D721Med (cell line): ENCODE data around the gene MSI2.

Source experiments
- DNase-seq: peaks from one replicate; pipeline ENCODE4 v3.0.0; 2011; ENCODE audit warnings: low spot score; ENCODE audit not compliant: insufficient read length
- FAIRE-seq: peaks from 2 replicates; lab custom pipeline; 2011; peaks lifted over from hg19 to GRCh38; lab: Jason Lieb, UNC
- TF ChIP-seq, protein P1 (sequence below): IDR thresholded peaks from 2 replicates; pipeline ENCODE4 v1.5.1; 2012; ENCODE audit warnings: mild to moderate bottlenecking, control low read depth; ENCODE audit not compliant: insufficient read depth; ENCODE audit errors: missing control alignments

MSI2 gene

DNA sequence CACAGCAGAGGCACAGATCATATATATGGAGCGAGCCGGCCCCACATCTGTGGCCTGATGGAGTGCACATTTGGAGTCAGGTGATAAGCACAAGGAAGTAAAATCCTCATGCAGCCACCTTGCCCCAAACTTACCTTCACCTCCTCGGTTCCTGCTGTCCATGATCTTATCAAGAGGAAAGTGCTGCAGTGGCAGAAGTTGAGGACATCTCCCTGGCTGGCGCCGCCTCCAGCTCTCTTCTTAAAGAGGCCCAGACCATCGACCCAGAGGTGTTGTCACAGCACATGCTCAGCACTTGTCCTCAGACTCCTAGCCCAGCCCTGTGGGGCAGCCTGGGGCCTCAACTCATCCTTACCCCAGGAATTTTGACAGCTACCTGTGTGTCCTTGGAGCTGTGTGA, 276.2 kb downstream of the MSI2 start:
- FAIRE-seq (no peak), DNase-seq (no peak)
- TF ChIP-seq, protein P1, sequence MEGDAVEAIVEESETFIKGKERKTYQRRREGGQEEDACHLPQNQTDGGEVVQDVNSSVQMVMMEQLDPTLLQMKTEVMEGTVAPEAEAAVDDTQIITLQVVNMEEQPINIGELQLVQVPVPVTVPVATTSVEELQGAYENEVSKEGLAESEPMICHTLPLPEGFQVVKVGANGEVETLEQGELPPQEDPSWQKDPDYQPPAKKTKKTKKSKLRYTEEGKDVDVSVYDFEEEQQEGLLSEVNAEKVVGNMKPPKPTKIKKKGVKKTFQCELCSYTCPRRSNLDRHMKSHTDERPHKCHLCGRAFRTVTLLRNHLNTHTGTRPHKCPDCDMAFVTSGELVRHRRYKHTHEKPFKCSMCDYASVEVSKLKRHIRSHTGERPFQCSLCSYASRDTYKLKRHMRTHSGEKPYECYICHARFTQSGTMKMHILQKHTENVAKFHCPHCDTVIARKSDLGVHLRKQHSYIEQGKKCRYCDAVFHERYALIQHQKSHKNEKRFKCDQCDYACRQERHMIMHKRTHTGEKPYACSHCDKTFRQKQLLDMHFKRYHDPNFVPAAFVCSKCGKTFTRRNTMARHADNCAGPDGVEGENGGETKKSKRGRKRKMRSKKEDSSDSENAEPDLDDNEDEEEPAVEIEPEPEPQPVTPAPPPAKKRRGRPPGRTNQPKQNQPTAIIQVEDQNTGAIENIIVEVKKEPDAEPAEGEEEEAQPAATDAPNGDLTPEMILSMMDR: no peak

DNA sequence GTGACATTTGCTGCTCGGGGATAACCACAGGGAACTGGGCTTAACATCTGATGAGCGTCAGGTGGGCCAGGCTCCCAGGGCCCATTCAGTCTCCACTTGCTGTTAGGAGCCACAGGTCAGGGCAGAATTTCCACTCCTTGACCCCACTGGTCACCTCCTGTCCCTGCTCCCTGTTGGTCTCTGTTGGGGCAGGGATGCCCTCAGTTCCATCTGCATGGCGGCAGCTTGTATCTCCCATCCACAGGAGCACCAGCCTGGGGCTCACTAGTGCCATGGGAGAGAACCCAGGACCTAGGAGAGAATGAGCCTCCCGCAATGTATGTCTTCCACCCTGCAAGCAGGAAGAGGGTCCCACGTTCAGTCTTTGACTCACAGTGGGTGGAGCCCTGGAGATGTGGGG, 276.6 kb downstream of the MSI2 start:
- TF ChIP-seq, protein P1: no peak
- no peak for DNase-seq
- no peak for FAIRE-seq

DNA sequence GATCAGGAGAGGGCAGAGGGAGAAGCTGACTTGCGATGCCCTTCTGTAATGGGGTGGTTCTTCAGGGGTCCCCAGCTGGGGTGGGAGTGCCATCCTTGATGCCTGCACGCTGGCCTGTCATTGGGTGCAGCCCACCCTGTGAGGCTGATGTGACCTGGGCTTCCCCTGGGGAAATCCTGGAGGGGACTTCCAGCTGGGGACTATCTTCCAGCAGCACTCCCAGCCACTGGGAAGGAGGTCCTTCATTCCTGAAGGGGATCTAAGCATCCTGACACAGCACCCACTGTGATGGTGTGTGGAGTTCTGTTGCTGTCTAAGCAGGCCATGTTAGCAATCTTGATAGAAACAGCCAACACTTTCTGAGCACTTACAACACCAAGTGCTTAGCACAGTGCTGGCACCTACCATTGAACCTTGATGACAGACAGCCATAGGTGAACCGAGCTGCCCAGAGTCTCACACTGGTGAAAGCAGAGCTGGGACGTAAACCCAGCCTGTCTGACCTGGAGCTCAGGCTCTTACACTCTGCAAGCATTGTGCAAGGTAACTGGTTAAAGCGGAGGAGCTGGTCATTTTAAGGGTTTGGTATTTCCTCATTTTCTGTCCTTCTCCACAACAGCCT, 277.5 kb downstream of the MSI2 start:
- FAIRE-seq (no peak), DNase-seq (no peak)
- TF ChIP-seq, protein P1: no peak

DNA sequence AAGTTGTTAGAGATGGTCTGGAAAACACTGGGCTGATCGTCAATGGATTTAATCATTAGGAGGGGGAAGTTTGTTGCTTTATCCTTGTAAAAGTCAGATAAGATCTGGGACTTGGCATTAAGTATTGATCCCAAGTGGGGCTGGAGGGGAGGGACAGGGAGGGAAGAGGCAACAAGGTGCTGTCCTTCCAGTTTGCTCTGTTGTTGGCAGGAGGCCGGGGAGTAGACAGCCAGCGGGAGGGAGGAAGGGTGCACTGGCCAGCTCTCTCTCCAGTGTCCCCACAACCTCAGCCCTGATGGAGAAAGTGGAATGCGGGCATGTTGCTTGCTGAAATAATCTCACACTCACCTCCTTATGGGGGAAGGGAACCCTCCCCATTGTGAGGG, 278.5 kb downstream of the MSI2 start:
- no peak for FAIRE-seq
- no peak for DNase-seq
- TF ChIP-seq, protein P1: no peak

DNA sequence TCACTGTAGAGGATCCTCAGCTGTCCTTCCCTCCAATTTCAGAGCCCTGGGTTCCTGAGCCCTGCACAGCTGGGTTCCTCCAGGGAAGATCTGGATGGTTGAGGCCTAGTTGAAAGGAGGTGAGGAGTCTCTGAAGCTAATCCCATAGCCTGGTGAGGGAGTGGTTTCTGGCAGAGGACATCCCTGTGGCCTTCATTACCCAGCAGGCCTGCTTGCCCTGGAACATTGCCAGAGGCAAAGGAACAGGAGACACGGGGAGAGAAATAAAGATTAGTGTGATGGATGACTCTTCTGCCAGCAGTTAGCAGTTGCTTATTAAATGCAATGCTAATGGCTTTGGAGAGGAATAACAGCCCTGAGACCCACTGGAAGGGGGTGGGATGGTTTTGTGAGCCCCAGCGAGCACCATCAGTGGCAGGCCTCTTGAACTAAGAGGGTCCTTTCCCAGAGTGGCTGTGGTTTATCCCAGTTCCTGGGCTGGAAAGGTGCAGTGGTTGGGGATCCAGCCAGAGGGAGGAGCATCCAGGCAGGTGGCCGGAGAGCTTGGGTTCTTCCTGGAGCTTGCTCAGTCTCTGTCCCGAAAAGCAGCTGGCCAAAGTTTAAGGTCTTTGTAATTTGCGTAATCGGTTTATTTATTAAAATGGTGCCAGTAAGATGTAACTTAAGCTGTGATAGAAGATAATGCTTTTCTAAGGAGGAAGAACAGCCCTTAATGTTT, 279.1 kb downstream of the MSI2 start:
- no peak for DNase-seq
- no peak for FAIRE-seq
- TF ChIP-seq, protein P1: no peak

DNA sequence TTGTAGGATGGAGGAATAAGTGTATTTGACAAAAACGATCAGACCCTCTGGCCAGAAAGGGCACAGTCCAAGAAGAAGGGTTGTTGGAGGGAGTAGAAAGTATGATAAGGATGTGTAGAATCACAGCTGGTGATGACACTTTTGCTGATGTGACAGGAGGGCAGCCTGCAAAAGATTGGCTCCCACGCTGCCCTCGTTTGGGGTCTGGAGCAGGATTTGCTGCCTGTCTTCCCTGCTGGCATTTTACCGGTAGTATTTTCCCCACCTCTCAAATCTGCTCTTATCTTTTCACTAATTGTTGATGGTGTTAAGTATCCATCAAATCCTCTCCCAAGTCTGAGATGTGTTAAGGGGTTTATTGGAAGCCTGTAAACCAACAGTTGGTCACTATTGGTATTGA, 280.0 kb downstream of the MSI2 start:
- DNase-seq (peak; percentile 59), FAIRE-seq (peak; percentile 98)
- TF ChIP-seq, protein P1: no peak
